ENCODE measurements around the gene PPP2R2B. TPM values are rescaled to one million over a fixed set of nuclear protein-coding genes. Genes with fewer than 3 reads are reported as not detected.

Gene PPP2R2B
- total RNA-seq, 1 donor from 2014 or later = 0.35 TPM

GRCh38 chr5:146796911-146797310 is 81.6 kb downstream of the PPP2R2B start:
- TF ChIP-seq CTCF (IDR thresholded peaks at IDR 0.05) = no peak
- Mint-ChIP-seq H3K4me3 (ENCODE audit: unreplicated experiment) (no peak overlapping the region), H3K27ac (ENCODE audit: unreplicated experiment) (no peak overlapping the region), H3K9me3 (ENCODE audit: low read depth) (no peaks in the 10 kb centered on the region), H3K36me3 (ENCODE audit: low read depth) (no peaks in the 10 kb centered on the region), H3K4me1 (ENCODE audit: low read depth) (peaks cover 7% of the 10 kb centered on the region), H3K27me3 (ENCODE audit: low read depth) (peaks cover 3% of the 10 kb centered on the region)
- DNase-seq (ENCODE audit: low spot score) = no peak

- Mint-ChIP-seq H3K4me1 (ENCODE audit: low read depth) (peaks cover 7% of the 10 kb centered on the region), H3K9me3 (ENCODE audit: low read depth) (no peaks in the 10 kb centered on the region), H3K27me3 (ENCODE audit: low read depth) (peaks cover 3% of the 10 kb centered on the region), H3K4me3 (ENCODE audit: unreplicated experiment) (no peak overlapping the region), H3K27ac (ENCODE audit: unreplicated experiment) (no peak overlapping the region), H3K36me3 (ENCODE audit: low read depth) (no peaks in the 10 kb centered on the region)
- TF ChIP-seq CTCF (IDR thresholded peaks at IDR 0.05) = no peak
- DNase-seq (ENCODE audit: low spot score) = no peak
Measured at GRCh38 chr5:146796144-146796543, 82.4 kb downstream of the PPP2R2B start.

GRCh38 chr5:146794326-146795029 is 84.1 kb downstream of the PPP2R2B start:
- H3K36me3 Mint-ChIP-seq (ENCODE audit: low read depth) = no peaks in the 10 kb centered on the region

GRCh38 chr5:146793709-146794108 is 84.8 kb downstream of the PPP2R2B start:
- no peak for DNase-seq (ENCODE audit: low spot score)
- peaks cover 8% of the 10 kb centered on the region for H3K27me3 Mint-ChIP-seq (ENCODE audit: low read depth)
- no peak overlapping the region for H3K27ac Mint-ChIP-seq (ENCODE audit: unreplicated experiment)
- H3K9me3 Mint-ChIP-seq (ENCODE audit: low read depth) = no peaks in the 10 kb centered on the region
- H3K36me3 Mint-ChIP-seq (ENCODE audit: low read depth) = no peaks in the 10 kb centered on the region
- peaks cover 7% of the 10 kb centered on the region for H3K4me1 Mint-ChIP-seq (ENCODE audit: low read depth)
- no peak overlapping the region for H3K4me3 Mint-ChIP-seq (ENCODE audit: unreplicated experiment)
- no peak for TF ChIP-seq CTCF (IDR thresholded peaks at IDR 0.05)

More at GRCh38 chr5:146794326-146795029, 84.1 kb downstream of the PPP2R2B start:
- Mint-ChIP-seq H3K9me3 (ENCODE audit: low read depth) (no peaks in the 10 kb centered on the region), H3K27me3 (ENCODE audit: low read depth) (peaks cover 7% of the 10 kb centered on the region), H3K4me1 (ENCODE audit: low read depth) (peaks cover 7% of the 10 kb centered on the region), H3K27ac (ENCODE audit: unreplicated experiment) (no peak overlapping the region), H3K4me3 (ENCODE audit: unreplicated experiment) (no peak overlapping the region)
- TF ChIP-seq CTCF (IDR thresholded peaks at IDR 0.05) = no peak
- no peak for DNase-seq (ENCODE audit: low spot score)

GRCh38 chr5:146791471-146791870 is 87.1 kb downstream of the PPP2R2B start:
- no peaks in the 10 kb centered on the region for H3K9me3 Mint-ChIP-seq (ENCODE audit: low read depth)
- no peak overlapping the region for H3K27ac Mint-ChIP-seq (ENCODE audit: unreplicated experiment)
- TF ChIP-seq CTCF (IDR thresholded peaks at IDR 0.05) = no peak
- H3K27me3 Mint-ChIP-seq (ENCODE audit: low read depth) = peaks cover 5% of the 10 kb centered on the region
- peaks cover 7% of the 10 kb centered on the region for H3K4me1 Mint-ChIP-seq (ENCODE audit: low read depth)
- H3K4me3 Mint-ChIP-seq (ENCODE audit: unreplicated experiment) = no peak overlapping the region
- no peak for DNase-seq (ENCODE audit: low spot score)
- no peaks in the 10 kb centered on the region for H3K36me3 Mint-ChIP-seq (ENCODE audit: low read depth)
